Heart left ventricle (tissue), 16 donors: Measurements from ENCODE around the gene FBXW8. TPM values are rescaled to one million over a fixed set of nuclear protein-coding genes. Genes with fewer than 3 reads are reported as not detected.
A peak's percentile ranks its signal among the peaks of the same experiment; 100 is the strongest.

Experiments
- ATAC-seq, 4 donors: fragments of 200-7000 bp; cut with Tn5 transposase; one replicate each; pipeline ENCODE4 v1.9.1; 2020 to 2022; ENCODE audit warnings: moderate library complexity in 4 of 4, mild to moderate bottlenecking in 3 of 4, moderate number of reproducible peaks in 1 of 4
- DNase-seq, 5 donors: peaks; one replicate each; pipeline ENCODE4 v3.0.0-alpha.2; 2020
- H3K27ac ChIP-seq, 12 donors: fragments of 200-600 bp; sonication (generic) in 4 of 12; one replicate each; pipeline versions ENCODE4 v1.5.0 to v1.8.0; 2016 to 2022; ENCODE audit warnings: mild to moderate bottlenecking in 2 of 12
- H3K27me3 ChIP-seq, 9 donors: fragments of 200-600 bp; sonication (generic) in 2 of 9; one replicate each; pipeline versions ENCODE4 v1.5.1 to v1.8.0; 2016 to 2022; ENCODE audit warnings: mild to moderate bottlenecking in 3 of 9
- H3K36me3 ChIP-seq, 9 donors: fragments of 200-600 bp; sonication (generic) in 2 of 9; one replicate each; pipeline versions ENCODE4 v1.5.0 to v1.8.0; 2018 to 2022; ENCODE audit warnings: mild to moderate bottlenecking in 2 of 9
- H3K4me1 ChIP-seq, 12 donors: fragments of 200-600 bp; sonication (generic) in 4 of 12; one replicate each; pipeline versions ENCODE4 v1.5.0 to v1.8.0; 2016 to 2022; ENCODE audit warnings: mild to moderate bottlenecking in 3 of 12
- H3K4me3 ChIP-seq, 12 donors: fragments of 200-600 bp; sonication (generic) in 4 of 12; one replicate each; pipeline versions ENCODE4 v1.5.0 to v1.8.0; 2017 to 2022; ENCODE audit warnings: mild to moderate bottlenecking in 9 of 12, moderate library complexity in 4 of 12
- H3K9me3 ChIP-seq, 12 donors: fragments of 200-600 bp; sonication (generic) in 4 of 12; one replicate each; pipeline versions ENCODE4 v1.5.0 to v1.8.0; 2016 to 2022; ENCODE audit warnings: mild to moderate bottlenecking in 1 of 12
- POLR2A ChIP-seq, 2 donors: fragments of 450-650 bp; IDR thresholded peaks; one replicate each; pipeline ENCODE4 v1.6.1; 2017; ENCODE audit warnings: antibody characterized with exemption in 2 of 2, mild to moderate bottlenecking in 2 of 2, moderate library complexity in 2 of 2
- WGBS, 4 donors: extraction: QIAGEN DNeasy Blood & Tissue Kit in 2 of 4; methylation state at CpG; one replicate each; pipeline versions ENCODE4 v1.1.5 to v1.1.7; 2013 to 2018; 5-methylcytosine and 5-hydroxymethylcytosine counted together
- intact Hi-C, 10 donors: fragments of 100-400 bp; cut with DNase I; formaldehyde crosslinking; loops; one replicate each; pipeline versions ENCODE4 v1.11.1 to v1.14.2; 2022
- polyA plus RNA-seq, 2 donors: library from polyadenylated mRNA; stranded (reverse); fragments of 200-250 nt; gene quantifications; one replicate each; pipeline ENCODE4 v1.2.3, GENCODE V29; 2013
- total RNA-seq, 9 donors: library from RNA; depleted of rRNA in 2 of 9; stranded (reverse); fragments of >200 nt in 2 of 9; fragmentation: NEBNext Ultra II Directional in 3 of 9; extraction: Animal tissue kit (Norgen Biotek cat#: 25700) in 3 of 9; gene quantifications; one replicate each; pipeline versions ENCODE4 v1.1.0 to v1.2.4, GENCODE V29; 2016 to 2023
- TF ChIP-seq, protein P1 (sequence below), 12 donors: fragments of 200-600 bp; sonication (generic) in 4 of 12; IDR thresholded peaks; one replicate each; pipeline versions ENCODE4 v1.5.0 to v1.8.0; 2018 to 2022; ENCODE audit warnings: antibody characterized with exemption in 12 of 12, mild to moderate bottlenecking in 5 of 12
- donor health status: ischemic (EF 13 %, LVEDD 7.1; RV severe dilation, severe dysfunction).
- donor health status: healthy with polysubstance abuse.
- donor health status: DM: no; HTN: yes; CAD: no.
- donor health status: DM: no; HTN: no; CAD: no.
- donor health status: ischemic (EF 25% LVEDD 6.9; RV normal size, moderate dysfunction).
- donor health status: ischemic (EF 25% LVEDD 5.7; RV mildly dilated, moderate dysfunction).
- donor health status: healthy.
- donor health status: DM: yes; HTN: yes; CAD: no.
- donor health status: ischemic (EF 35%, LVEDD 5.7; RV mildly dilated, moderate dysfunction).
- donor health status: nonischemic (EF 11% LVEDD 7.7; RV severe dilation, severe dysfunction).
- donor health status: DM: yes; HTN: yes; CAD: no.
- donor health status: PGD.
- donor health status: ischemic (EF 29% LVEDD 5.4; RV normal size, mild dysfunction).
- donor health status: nonischemic (EF 23%, LVEDD 6.1; RV moderate dilation, normal function).

FBXW8 gene
- total and polyA plus RNA-seq, 11 donors, result 2.4 to 9.7 (median 7.0) TPM

DNA sequence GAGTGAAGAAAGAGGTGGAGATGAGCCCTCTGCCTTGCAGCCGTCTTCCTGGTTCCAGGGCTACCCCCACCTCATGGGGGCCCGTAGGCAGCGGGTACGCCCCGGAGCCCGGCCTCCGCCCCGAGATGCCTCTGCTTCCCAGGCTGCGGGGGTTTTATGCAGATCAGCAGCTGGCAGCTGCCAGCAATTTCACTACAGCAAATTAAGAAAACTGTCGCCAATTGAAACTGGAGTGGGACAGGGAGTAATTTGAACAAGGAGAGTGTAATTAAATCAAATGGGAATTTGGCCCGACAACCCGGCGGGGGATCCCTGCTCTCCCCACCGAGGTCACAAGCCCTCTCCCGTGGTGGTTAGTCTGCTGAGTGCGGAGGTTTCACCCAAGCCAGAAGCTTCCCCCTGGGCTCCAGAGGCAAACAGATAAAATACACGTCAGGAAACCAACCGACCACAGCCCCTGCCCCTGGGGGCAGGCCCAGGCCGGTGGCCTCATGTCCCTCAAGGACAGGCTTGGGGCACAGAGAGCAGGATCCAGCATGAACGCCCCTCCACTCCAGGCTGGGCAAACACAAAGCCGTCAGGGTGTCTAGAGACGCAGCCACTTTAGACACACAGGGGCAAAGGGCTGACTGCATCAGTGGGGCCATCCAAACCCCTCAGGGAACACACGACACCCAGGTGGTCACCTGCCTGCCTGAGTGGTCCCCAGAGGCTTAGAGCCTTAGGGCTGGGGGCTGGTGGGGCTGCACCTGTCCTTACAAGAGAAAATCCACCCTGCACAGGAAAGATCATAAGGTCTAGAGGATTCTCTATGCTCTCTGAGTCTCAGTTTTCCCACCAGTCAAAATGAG is 134.6 kb downstream of the FBXW8 start:
- H3K4me3 ChIP-seq, result no peak overlapping the region
- DNase-seq (peak in 1 of 5 donors; percentile 29), ATAC-seq (peak in 1 of 4 donors; percentile 16)
- WGBS, 4 donors, result 32 to 58% (median 36%) methylated on average over 20 to 23 of the region's 23 CpGs
- H3K36me3 ChIP-seq, result peaks cover 0 to 10% (median 0%) of the 10 kb centered on the region in 9 donors
- TF ChIP-seq POLR2A (IDR thresholded peaks at IDR 0.05), result no peak
- TF ChIP-seq, protein P1, sequence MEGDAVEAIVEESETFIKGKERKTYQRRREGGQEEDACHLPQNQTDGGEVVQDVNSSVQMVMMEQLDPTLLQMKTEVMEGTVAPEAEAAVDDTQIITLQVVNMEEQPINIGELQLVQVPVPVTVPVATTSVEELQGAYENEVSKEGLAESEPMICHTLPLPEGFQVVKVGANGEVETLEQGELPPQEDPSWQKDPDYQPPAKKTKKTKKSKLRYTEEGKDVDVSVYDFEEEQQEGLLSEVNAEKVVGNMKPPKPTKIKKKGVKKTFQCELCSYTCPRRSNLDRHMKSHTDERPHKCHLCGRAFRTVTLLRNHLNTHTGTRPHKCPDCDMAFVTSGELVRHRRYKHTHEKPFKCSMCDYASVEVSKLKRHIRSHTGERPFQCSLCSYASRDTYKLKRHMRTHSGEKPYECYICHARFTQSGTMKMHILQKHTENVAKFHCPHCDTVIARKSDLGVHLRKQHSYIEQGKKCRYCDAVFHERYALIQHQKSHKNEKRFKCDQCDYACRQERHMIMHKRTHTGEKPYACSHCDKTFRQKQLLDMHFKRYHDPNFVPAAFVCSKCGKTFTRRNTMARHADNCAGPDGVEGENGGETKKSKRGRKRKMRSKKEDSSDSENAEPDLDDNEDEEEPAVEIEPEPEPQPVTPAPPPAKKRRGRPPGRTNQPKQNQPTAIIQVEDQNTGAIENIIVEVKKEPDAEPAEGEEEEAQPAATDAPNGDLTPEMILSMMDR (IDR thresholded peaks at IDR 0.05), result no peak
- no peaks in the 10 kb centered on the region for H3K9me3 ChIP-seq
- peaks cover 5 to 70% (median 40%) of the 10 kb centered on the region in 12 donors for H3K4me1 ChIP-seq
- H3K27me3 ChIP-seq, result no peaks in the 10 kb centered on the region
- intact Hi-C loops, result loop anchor here in 3 of 10 donors (5.0 kb wide), 1 partner anchor 52 kb away; the partner anchor contains the start of gene TESC (in 3 of the 3)
- peak overlapping the region in 11 of 12 donors; percentile 28 to 97 (median 67) for H3K27ac ChIP-seq

DNA sequence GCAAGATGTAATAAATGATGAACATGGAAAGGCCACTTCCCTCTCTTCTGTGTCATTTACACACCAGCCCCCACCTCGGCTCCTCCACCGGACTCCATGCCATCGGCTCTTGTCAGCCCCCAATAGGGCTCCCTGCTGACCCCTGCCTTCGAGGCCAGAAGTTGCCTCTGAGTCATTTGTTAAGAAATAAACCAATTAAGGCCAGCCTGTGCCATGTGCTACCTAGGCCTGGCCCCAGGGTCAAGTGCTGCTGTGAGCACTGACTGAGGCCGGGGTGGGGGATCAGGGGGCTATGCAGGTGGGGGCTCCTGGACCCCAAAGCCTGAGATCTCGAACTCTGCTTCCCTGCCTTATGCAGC is 135.2 kb downstream of the FBXW8 start:
- Histone ChIP-seq H3K27me3 (no peaks in the 10 kb centered on the region), H3K36me3 (peaks cover 0 to 10% (median 0%) of the 10 kb centered on the region in 9 donors), H3K27ac (peak overlapping the region in 11 of 12 donors; percentile 28 to 97 (median 67)), H3K4me1 (peaks cover 5 to 76% (median 44%) of the 10 kb centered on the region in 12 donors), H3K9me3 (no peaks in the 10 kb centered on the region), H3K4me3 (no peak overlapping the region)
- TF ChIP-seq POLR2A (IDR thresholded peaks at IDR 0.05), result no peak
- TF ChIP-seq, protein P1 (IDR thresholded peaks at IDR 0.05), result peak in 2 of 12 donors; percentile 24 to 28
- intact Hi-C loops, result loop anchor here in 3 of 10 donors (5.0 kb wide), 1 partner anchor 51 kb away; the partner anchor contains the start of gene TESC (in 3 of the 3)
- DNase-seq (no peak), ATAC-seq (no peak)
- 28 to 50% (median 43%) methylated on average over 5 to 6 of the region's 6 CpGs for WGBS, 4 donors

DNA sequence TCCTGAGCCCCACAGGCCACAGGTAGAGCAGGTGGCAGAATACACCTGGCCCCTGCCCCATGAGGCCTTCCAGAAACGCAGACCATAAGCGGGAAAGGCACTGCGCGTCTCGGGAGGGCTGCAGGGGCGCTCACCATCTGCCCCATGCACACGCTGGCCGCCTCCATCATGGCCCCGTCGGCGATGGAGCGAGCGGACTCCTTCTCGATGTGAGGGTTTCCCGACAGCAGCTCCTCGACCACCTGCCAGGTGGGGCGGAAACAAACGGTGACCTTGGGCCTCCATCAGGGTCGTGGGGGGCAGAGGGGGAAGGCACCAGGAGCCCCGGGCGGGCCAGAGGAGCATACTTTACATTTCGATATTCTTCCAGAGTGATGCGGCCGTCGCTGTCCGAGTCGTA is 135.7 kb downstream of the FBXW8 start:
- Histone ChIP-seq H3K4me1 (peaks cover 5 to 80% (median 48%) of the 10 kb centered on the region in 12 donors), H3K4me3 (no peak overlapping the region), H3K36me3 (peaks cover 0 to 9% (median 0%) of the 10 kb centered on the region in 9 donors), H3K9me3 (no peaks in the 10 kb centered on the region), H3K27ac (peak overlapping the region in 10 of 12 donors; percentile 28 to 97 (median 68)), H3K27me3 (no peaks in the 10 kb centered on the region)
- no peak for TF ChIP-seq POLR2A (IDR thresholded peaks at IDR 0.05)
- TF ChIP-seq, protein P1 (IDR thresholded peaks at IDR 0.05), result no peak
- DNase-seq (no peak), ATAC-seq (no peak)
- 89 to 96% (median 90%) methylated on average over 12 to 27 of the region's 27 CpGs for WGBS, 4 donors
- intact Hi-C loops, result loop anchor here in 3 of 10 donors (5.0 kb wide), 1 partner anchor 51 kb away; the partner anchor contains the start of gene TESC (in 3 of the 3)
